ENCODE measurements around the gene EXOC5. TPM values are rescaled to one million over a fixed set of nuclear protein-coding genes. Genes with fewer than 3 reads are reported as not detected.
"Not testable (repeated sequence)": the region's sequence is repeated elsewhere in the genome, so short reads cannot be mapped to it uniquely, and the experiment has no call there.

EXOC5 gene
- total RNA-seq, 2 donors from 2014 or later: 101 to 107 TPM

GRCh38 chr14:57209561-57209960, 59.1 kb downstream of the EXOC5 start:
- H3K27ac Mint-ChIP-seq: no peak overlapping the region
- Histone ChIP-seq H3K27me3 (ENCODE audit: control insufficient read depth, insufficient read depth, low read length, poor library complexity, severe bottlenecking) (no peaks in the 10 kb centered on the region), H3K36me3 (ENCODE audit: control insufficient read depth, insufficient read depth, low read length) (peaks cover 85% of the 10 kb centered on the region), H3K4me1 (ENCODE audit: control insufficient read depth, insufficient read depth, low read length) (no peaks in the 10 kb centered on the region), H3K9me3 (ENCODE audit: control insufficient read depth, low read length) (no peaks in the 10 kb centered on the region), H3K27ac (ENCODE audit: low read depth, low read length) (no peak overlapping the region), H3K4me3 (ENCODE audit: low read length) (no peak overlapping the region), H3K9ac (ENCODE audit: extremely low read depth, low read length, poor library complexity, severe bottlenecking) (no peak overlapping the region)
- H3K36me3 Mint-ChIP-seq (ENCODE audit: low read depth): peaks cover 42% of the 10 kb centered on the region
- WGBS, 2 experiments (ENCODE audit: insufficient coverage in 1 of 2, insufficient read length in 1 of 2): 93% methylated on average over 4 of the region's 4 CpGs; no CpG with 5 or more reads in 1 of the 2 experiments
- TF ChIP-seq CTCF (conservative IDR thresholded peaks at IDR 0.05): no peak
- no peaks in the 10 kb centered on the region for H3K27me3 Mint-ChIP-seq (ENCODE audit: insufficient read depth)
- H3K9me3 Mint-ChIP-seq: no peaks in the 10 kb centered on the region
- H3K4me1 Mint-ChIP-seq: no peaks in the 10 kb centered on the region
- no peak overlapping the region for H3K4me3 Mint-ChIP-seq
- DNase-seq: no peak

- peaks cover 14% of the 10 kb centered on the region for H3K36me3 Mint-ChIP-seq (ENCODE audit: low read depth)
- H3K4me1 Mint-ChIP-seq: no peaks in the 10 kb centered on the region
These were observed 62.8 kb downstream of the EXOC5 start for GRCh38 chr14:57205938-57206337.

GRCh38 chr14:57202672-57203071, 66.0 kb downstream of the EXOC5 start:
- H3K27ac Mint-ChIP-seq; H3K27me3 ChIP-seq (ENCODE audit: control insufficient read depth, insufficient read depth, low read length, poor library complexity, severe bottlenecking); H3K4me3 Mint-ChIP-seq; H3K9me3 ChIP-seq (ENCODE audit: control insufficient read depth, low read length); H3K4me1 ChIP-seq (ENCODE audit: control insufficient read depth, insufficient read depth, low read length); H3K27me3 Mint-ChIP-seq (ENCODE audit: insufficient read depth); H3K36me3 Mint-ChIP-seq (ENCODE audit: low read depth); H3K9ac ChIP-seq (ENCODE audit: extremely low read depth, low read length, poor library complexity, severe bottlenecking); H3K4me1 Mint-ChIP-seq; H3K27ac ChIP-seq (ENCODE audit: low read depth, low read length); DNase-seq; H3K9me3 Mint-ChIP-seq; H3K4me3 ChIP-seq (ENCODE audit: low read length): not testable (repeated sequence)
- H3K36me3 ChIP-seq (ENCODE audit: control insufficient read depth, insufficient read depth, low read length): peaks cover 23% of the 10 kb centered on the region
- TF ChIP-seq CTCF (conservative IDR thresholded peaks at IDR 0.05): peak; percentile 69

More at GRCh38 chr14:57205938-57206337, 62.8 kb downstream of the EXOC5 start:
- no peaks in the 10 kb centered on the region for H3K4me1 ChIP-seq (ENCODE audit: control insufficient read depth, insufficient read depth, low read length)
- Mint-ChIP-seq H3K9me3 (no peaks in the 10 kb centered on the region), H3K4me3 (no peak overlapping the region), H3K27me3 (ENCODE audit: insufficient read depth) (no peaks in the 10 kb centered on the region), H3K27ac (no peak overlapping the region)
- no peaks in the 10 kb centered on the region for H3K27me3 ChIP-seq (ENCODE audit: control insufficient read depth, insufficient read depth, low read length, poor library complexity, severe bottlenecking)
- peaks cover 53% of the 10 kb centered on the region for H3K36me3 ChIP-seq (ENCODE audit: control insufficient read depth, insufficient read depth, low read length)
- H3K9ac ChIP-seq (ENCODE audit: extremely low read depth, low read length, poor library complexity, severe bottlenecking): no peak overlapping the region
- H3K4me3 ChIP-seq (ENCODE audit: low read length): no peak overlapping the region
- no peaks in the 10 kb centered on the region for H3K9me3 ChIP-seq (ENCODE audit: control insufficient read depth, low read length)
- TF ChIP-seq CTCF (conservative IDR thresholded peaks at IDR 0.05): no peak
- no peak for DNase-seq
- 94 to 99% methylated on average over 5 of the region's 5 CpGs for WGBS, 2 experiments (ENCODE audit: insufficient coverage in 1 of 2, insufficient read length in 1 of 2)
- no peak overlapping the region for H3K27ac ChIP-seq (ENCODE audit: low read depth, low read length)

Measured in endodermal cell (in vitro differentiated cells).